Measurements from ENCODE around the gene PTPN7.

PTPN7 gene

GRCh38 chr1:202165942-202166843 lies 5.8 kb upstream of the PTPN7 start:
- no peak for DNase-seq

GRCh38 chr1:202165267-202165941 lies 5.0 kb upstream of the PTPN7 start:
- DNase-seq = no peak

GRCh38 chr1:202164271-202165037 lies 4.1 kb upstream of the PTPN7 start:
- no peak for DNase-seq

- DNase-seq = no peak
These were observed 3.2 kb upstream of the PTPN7 start for GRCh38 chr1:202163281-202164270.

- DNase-seq = no peak
These were observed 2.2 kb upstream of the PTPN7 start for GRCh38 chr1:202162418-202163280.

- DNase-seq = no peak
These were observed 1.6 kb upstream of the PTPN7 start for GRCh38 chr1:202162047-202162417.

GRCh38 chr1:202161151-202162046 lies 997 bp upstream of the PTPN7 start:
- no peak for DNase-seq

GRCh38 chr1:202159534-202160371 lies 649 bp downstream of the PTPN7 start:
- no peak for DNase-seq

GRCh38 chr1:202158810-202159533 lies 1.4 kb downstream of the PTPN7 start:
- no peak for DNase-seq

- no peak for DNase-seq
These were observed 2.5 kb downstream of the PTPN7 start for GRCh38 chr1:202157945-202158344.

- no peak for DNase-seq
These were observed 3.8 kb downstream of the PTPN7 start for GRCh38 chr1:202156590-202156989.

GRCh38 chr1:202155478-202156021 lies 4.9 kb downstream of the PTPN7 start:
- DNase-seq = peak in 1 of 2 experiments; percentile 44

GRCh38 chr1:202154766-202155477 lies 5.5 kb downstream of the PTPN7 start:
- DNase-seq = peak; percentile 58 to 62

GRCh38 chr1:202154148-202154765 lies 6.1 kb downstream of the PTPN7 start:
- DNase-seq = no peak

- no peak for DNase-seq
These were observed 7.1 kb downstream of the PTPN7 start for GRCh38 chr1:202153284-202153683.

GRCh38 chr1:202152399-202152798 lies 8.0 kb downstream of the PTPN7 start:
- DNase-seq = no peak

- DNase-seq = no peak
These were observed 9.4 kb downstream of the PTPN7 start for GRCh38 chr1:202151045-202151444.
